Hepatic stellate cell (primary cell): Measurements from ENCODE around the gene CTBP2.
"Not testable (repeated sequence)": the region's sequence is repeated elsewhere in the genome, so short reads cannot be mapped to it uniquely, and the experiment has no call there.

ENCODE experiments used
- DNase-seq: peaks from one replicate; pipeline ENCODE4 v3.0.0; 2011; ENCODE audit warnings: low spot score

Gene CTBP2

DNA sequence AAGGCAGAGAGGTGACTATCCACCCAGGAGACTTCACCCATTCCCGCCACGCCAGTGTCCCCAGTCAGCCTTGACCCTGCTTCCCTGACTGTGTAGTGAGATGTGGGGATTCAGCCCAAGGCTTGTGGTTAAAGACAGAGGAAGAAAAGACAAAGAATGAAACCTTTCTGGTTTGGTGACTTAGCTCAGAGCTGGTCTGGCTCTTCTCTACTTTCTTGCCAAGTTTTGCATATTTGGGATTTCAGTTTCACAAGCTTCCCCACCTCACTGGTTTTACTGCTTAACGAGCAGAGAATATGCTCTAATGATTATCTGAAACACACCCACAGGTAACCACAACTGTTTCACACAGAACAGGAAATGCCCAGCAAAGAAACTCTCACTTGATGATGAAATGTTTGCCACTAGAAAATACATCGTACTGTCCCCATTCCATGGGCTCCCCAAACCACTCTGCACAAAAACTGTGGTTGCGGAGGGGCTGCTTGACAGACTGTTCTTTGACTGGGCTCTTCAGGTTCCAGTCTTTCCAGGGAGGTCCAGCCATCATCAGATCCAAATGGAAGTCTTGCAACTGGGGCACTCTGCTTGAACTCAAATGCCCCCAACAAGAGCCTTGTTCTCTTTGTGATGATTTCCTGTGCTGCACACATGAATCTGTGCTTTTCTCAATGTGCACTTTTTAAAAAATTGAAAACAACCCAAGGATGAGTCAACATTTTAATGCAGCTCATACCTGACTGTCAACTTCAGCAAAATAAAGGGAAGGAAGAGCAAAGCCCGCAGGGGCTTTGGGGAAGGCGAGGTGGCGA, 95.5 kb downstream of the CTBP2 start:
- DNase-seq = peak; percentile 63

DNA sequence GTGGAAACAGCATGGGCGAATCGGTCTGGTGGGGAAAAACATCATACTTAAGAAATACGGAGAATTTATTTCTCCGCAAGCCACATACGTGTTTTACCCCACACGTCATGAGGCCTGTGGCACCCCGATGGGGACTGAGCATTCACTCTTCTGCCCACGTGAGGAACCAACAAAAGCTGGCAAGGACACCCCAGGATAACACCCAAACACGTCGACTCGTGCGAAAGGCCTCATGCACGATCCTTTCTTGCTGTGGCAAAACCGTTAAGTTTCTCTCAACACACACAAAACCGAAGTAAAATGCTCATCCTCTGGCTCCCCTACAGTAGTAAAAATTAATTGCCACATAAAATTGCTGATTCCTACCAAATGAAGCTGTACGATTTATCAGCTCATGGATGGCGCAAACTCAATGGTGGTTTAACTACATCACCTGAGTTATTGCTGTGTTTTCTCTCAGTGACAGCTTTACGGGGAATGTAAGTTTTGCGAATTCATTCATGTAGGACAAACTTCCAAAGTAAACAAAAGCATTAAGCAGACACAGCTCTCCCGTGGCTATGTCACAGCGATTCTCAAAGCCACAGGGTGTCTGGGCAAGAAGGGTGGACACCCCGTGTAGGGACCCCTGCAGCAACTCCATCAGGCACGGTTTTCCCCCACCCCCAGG, 97.0 kb downstream of the CTBP2 start:
- no peak for DNase-seq

DNA sequence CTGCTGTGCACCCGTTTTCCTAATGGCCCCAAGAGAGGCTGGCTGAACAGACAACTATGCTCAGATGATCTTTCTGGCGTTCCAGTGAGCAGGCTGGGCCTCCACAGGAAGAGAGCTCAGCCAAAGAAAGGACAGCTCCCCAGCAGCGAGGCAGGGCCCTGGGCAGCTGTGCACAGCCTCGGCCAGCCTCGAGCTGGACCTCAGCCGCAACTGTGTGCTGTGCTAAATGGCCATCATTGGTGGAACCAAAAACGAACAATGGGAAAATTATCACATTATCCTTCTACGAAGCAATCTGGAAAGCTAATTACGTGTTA, 97.5 kb downstream of the CTBP2 start:
- no peak for DNase-seq

DNA sequence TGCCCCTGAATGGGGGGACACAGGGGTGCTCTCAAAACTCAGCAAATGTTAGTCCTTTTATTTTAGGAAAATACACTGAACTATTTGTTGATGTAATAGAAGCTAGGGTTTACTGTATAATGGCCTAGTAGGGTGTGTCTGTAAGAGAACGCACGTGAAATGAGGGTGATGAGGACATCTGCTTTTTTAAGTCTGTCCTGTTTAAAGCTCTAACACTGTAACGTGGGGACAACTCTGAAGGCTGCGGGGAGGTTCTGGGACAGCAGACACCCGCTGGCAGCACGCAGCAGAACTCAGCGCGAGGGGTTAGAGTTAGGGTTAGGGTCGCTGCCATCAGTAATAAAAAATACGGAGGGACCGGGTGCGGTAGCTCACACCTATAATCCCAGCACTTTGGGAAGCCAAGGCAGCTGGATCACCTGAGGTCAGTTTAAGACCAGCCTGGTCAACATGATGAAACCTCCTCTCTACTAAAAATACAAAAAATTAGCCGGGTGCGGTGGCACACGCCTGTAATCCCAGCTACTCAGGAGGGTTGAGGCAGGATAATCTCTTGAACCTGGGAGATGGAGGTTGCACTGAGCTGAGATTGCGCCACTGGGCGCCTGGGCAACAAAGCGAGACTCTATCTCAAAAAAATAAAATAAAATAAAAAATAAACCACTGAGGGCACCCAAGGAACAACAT, 98.0 kb downstream of the CTBP2 start:
- no peak for DNase-seq

DNA sequence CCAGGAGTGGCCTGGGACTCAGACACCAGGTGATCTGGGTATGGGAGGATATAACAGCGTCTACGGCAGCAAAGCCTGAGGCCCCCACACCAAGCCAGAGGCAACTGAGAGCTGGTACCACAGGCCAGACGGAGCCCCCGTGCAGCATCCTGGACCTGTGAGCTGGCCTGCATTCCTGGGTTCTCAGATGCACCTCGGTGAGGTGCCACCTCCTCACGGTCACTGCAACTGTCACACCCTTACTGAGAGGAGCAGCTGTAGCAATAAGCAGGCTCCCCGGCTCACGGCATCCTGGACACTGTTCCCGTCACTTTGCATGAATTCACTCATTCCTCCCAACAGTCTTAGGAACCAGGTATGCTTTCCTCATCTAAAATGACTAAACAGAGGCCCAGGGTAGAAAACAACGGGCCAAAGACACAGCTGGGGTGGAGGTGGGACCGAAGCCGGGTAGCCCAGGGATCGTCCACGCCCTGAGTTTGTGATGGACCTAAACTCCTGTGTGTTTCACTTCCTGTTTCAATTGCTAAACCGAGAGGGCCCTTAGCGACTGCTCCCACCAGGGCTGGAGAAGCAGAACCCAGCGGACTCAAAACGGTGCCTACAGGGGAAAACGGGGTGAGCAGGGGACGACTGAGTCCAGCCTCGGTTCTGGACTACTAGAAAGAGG, 98.7 kb downstream of the CTBP2 start:
- DNase-seq = no peak

DNA sequence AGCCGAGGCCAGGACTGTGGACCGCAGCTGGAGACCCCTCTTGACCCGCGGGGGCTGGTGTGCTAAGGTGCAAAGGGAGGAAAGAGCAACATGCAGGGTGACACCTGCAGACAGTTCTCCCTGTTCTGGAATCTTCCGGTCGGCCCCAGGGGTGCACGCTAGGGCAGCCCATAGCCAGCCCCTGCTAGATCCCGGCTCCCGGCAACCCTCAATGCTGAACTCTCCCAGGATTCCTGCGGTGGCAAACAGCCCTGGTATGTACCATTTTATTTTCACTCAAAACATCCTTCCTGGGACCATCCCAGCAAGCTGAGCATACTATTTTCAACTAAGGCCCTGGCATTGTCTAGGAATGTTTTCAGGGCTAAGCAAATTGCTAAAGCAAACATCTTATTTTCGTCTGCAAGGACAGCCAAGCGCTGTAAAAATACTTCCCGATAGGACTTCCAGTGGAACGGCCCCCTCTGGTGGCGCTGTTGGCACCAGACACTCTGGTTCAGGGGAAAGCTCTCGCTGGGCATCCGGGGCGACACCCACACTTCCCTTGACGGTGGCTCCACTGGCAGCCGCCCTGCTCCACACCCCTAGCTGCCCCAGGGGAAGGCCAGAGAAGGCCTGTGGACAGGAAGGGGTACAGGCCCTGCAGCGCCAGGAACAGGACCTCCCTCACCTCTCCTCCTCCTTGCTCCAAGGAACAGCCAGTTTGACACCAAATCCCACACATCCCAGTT, 99.4 kb downstream of the CTBP2 start:
- peak; percentile 89 for DNase-seq

DNA sequence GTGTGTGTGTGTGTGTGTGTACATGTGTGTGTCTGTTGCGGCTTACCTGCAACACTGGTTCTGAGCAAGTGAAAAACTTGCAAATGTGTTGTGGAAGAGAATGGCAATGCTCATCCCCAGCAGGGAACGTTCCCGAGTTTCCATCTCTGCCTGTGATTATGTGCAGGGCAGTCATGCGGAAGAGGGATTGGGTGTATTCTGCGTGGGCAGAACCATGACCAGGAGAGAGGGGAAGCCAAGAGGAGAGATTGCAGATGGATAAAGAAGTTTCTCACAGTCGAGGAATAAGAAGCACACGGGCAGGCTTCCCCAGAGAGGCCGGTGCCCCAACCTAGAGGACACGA, 99.9 kb downstream of the CTBP2 start:
- no peak for DNase-seq

DNA sequence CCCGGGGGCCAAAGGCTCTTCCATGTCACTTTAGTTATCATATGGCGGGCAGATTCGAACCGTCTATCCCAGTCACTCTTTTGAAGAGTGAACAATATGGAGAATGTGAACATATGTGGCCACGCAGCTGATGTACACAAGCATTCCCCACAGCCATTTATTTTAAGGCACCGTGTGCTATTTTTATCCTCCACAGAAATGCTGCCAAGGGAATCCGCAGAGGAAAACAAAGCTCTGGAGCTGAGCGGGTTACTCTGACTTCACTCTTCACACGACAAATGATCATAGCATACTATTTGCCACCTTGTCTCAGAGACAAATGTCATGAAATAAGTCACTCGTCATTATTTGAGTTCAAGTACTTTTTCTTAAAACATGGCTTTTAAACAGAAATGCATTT, 100.3 kb downstream of the CTBP2 start:
- DNase-seq = no peak

DNA sequence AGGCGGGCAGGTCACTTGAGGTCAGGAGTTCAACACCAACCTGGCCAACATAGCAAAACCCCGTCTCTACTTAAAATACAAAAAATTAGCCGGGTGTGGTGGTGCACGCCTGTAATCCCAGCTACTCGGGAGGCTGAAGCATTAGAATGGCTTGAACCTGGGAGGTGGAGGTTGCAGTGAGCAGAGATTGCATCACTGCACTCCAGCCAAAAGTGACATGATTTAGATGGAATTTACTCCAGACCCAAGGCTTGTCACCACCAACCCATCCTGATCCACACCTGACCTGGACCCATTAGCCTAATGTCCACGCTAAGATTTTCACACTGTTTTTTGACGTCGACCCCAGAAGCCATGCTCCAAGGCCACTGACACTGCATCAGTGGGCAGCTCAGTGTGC, 101.0 kb downstream of the CTBP2 start:
- not testable (repeated sequence) for DNase-seq

DNA sequence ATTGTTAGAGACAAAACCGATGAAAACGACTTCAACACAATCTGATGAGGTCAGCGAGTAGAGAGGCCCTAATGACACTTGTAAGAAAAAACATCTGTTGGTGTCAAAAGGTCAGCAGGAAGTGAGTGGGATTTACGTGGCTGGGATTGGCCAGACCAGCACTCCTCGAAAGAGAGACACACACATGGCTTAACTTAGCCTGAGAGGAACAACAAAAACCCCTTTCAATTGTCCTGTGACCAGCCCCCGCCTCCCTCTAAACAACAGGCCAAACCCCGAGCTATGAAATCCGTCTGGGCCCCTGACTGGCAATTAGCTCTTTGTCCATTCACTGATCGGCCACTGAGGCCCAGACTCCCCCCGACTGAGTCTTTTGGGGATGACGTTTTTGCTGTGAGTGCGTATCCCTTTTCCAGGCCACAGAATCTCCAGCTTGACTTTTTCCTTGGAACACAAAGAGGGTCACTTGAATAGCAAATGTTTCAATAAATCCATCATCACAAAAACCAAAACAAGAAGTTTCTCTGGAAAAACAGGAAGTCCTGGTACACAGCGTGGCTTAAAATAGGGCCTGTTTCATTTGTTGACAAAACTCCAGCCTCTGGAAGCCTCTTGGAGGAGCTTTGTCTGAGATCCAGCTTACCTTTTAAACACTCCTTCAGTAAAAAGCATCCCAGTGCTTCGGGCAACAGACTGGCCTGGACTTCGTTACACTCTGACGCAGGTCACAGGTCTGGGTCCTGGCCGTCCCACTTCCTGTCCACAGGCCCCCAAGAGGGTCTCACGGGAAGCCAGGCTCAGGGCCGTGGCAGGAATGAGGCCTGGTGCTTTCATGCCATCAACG, 103.0 kb downstream of the CTBP2 start:
- peak; percentile 88 for DNase-seq

DNA sequence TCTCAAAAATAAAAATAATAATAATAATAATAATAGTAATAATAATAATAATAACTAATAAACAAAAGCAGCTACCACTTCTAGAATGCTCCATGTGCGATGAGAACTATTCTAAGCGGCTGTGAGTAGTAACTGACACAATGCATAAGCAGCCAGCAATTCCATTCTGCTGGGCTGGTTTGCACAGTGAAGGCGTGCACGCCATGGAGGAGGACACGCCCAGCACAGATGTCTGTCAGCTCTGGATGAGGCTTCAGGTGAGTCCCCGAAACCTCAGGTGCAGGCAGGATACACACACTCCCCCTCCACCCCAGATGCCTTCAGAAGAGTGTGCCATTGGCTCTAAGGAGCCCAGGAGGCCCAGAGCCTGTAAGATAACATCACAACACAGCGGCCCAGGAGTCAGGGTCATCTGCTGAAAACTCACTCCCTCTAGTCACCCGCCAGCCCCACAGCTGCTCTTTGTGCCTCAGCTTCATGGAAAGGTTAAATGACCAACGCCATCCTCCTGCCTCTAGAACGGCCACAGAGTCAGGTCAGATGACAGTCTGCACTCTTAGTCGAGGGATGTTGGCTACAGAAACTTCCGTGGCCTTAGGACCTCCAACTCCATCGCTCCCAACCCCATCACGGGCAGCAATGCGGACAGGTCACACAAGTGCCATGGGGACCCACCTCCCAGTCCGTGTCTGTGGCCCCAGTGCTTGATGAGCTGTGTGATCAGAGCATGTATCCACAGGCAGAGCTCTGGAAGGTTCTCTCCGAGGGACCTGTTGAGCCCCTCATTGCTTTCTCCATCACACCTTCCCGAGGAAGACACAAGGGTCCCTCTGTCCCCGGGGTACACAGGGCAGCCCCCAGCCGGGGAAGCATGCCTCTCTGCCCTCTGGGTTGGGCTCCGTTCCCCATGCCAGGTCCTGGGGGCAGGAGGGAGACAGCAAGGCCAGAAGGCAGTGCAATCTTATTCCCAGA, 103.9 kb downstream of the CTBP2 start:
- DNase-seq = no peak

DNA sequence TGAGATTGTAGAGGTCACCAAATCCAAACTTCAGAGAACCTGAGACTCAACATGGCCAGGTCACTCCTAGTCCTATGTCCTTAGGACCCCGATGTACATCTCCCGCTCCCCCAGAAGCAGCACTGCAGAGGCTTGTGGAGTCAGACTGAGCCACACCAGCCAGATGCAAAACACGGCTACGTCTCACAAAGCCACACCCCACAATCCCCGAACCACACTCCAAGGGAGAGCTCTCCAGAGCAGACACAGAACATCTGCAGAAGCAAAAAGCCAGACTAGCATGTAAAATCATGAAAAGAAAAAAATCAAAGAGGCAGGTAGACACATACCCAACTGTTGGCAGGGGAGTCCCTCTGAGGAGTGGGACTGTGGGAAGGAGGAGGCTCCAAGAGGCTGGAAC, 104.9 kb downstream of the CTBP2 start:
- no peak for DNase-seq

DNA sequence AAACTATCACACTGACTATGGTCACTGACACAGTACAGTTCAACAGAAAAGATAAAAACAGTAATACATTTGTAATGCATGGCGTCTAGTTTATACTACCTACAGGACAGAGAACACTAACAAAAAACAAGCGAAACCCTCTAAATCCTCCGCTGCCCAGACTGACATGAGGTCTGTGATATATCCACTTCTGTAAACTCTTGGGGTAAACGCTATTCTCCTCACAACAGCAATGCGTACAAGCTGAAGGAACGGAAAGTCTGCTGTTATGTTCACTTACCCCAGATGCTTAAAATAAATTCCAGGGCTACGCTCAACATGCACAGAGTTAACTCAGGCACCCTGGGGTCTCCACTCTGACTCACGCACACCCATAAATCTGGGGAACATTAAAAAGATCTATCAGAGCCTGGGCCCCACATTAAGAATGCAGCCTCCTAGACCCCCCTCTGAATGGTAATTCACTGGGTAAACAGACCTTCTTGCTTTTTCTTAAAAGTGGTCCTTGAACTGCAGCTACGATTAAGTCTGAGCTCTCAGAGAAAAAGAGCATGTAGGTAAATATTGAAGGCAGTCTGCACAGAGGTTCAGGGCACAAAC, 105.6 kb downstream of the CTBP2 start:
- no peak for DNase-seq

DNA sequence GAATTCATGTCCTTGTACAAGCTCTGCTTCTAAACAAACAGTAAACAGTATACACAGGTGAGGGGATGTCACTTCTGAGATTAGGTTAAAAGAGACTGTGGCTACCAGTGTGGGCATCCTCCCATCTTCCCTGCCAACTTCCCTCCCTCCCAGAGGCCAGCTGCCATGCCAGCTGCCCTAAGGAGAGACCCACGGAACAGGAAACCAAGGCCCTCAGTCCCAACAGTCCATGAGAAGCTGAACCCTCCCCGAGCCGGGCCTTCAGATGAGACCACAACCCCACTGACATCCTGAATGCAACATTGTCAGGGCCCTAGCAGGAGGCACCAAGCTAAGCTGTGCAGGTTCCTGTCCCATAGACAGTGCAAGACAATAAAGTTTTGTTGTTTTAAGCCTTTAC, 106.1 kb downstream of the CTBP2 start:
- DNase-seq = no peak

DNA sequence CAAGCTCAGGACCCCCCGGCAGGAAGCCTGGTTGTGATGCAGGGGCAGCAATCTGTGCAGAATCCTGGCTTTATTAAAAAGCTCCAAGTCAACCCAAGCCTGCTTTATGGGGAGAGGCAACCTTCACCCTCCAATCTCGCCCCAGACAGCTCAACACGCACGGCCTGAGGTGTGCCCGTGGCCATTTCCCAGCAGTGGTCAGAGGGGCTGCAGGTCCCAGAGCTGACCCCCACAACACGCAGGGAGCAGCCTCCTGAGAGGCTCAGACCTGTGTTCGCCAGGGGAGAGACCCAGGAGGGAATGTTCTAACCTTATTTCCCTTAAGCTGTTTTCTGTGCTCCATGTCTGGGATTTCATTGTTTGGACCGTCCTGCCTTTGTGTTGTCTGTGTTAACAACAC, 108.2 kb downstream of the CTBP2 start:
- DNase-seq = no peak

DNA sequence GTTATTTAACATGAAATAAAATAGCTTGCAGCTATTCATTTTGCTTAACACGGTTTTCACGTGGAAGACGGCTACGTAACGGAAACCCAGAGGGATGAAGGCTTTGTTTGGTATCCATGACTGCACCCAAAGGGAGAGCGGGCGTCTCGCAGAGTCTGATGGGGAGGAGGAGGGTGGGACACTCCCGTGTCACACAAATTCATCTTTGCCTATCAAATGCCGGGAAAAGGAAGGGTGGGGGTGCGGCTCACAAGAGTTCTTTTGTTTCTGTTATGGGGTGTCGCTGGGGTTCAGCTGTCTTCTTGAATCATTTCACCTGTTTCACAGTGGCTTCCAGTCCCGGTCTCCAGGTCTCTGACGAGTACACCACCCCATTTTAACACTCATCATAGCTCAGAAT, 110.0 kb downstream of the CTBP2 start:
- no peak for DNase-seq

DNA sequence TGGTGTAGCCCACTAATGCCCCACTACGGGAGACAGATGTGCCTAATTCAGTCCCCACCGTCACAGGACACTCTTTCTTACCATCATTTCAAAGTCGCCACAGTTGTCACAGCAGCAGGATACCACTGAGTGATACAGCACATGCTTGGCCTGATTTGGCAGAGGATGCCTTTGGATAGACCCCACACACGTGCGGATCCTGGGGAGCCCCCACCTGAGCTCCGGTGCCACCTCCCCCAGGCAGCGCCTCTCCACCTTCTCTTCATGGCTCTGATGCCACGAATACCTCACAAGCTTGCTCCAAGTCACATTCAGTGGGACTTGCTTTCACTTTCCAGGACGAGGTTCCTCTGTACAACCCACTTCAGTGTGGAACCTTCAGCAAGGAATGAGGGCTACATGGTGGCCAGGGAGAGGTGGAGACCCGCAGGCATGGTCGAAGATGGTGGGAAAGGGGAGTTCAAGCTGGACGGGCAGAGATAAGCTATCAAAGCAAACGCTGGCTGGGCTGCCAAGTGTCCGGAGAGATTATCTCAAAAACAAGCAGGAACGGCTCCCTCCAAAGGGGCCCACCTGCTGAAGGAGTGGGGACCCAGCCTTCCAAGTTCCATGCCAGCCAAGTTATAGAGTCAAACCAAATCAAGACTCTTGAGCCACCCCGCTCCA, 111.0 kb downstream of the CTBP2 start:
- DNase-seq = no peak

DNA sequence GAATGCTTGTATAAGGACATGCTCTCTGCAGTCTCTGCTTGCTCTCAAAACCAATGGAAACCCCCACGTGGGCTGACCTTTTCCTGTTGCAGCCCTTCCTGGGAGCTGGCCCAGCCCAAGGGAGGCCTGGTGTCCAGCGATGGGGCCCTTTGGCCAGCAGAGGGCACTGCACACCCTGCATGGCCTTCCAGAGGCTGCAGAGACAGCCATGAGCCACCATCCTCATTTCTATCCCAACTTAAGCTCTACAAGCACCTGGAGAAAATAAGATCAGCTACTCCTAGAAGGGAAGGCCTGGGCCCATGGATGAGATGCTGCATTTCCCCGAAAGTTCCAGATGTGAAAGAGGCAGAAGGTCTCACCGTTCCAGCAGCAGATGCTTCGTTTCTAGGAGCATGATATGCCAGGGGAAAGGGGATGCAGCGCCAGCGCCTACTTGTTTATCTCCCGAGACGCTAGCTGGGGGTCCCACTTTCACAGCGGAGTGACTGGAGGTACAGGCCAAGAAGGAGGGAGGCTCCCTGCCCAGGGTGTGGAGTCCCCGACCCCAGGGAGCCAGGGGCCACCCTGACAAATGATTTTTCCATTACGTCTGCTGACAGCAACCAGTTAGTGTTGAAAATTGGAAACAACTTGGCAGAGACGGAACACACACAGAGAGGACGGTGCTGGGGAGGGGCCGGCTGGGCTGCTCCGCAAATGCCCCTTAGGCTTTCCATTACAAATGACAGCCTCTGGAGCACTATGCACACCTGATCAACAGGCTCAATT, 112.1 kb downstream of the CTBP2 start:
- DNase-seq = peak; percentile 93
